Measurements from ENCODE around the gene MAFF. TPM values are rescaled to one million over a fixed set of nuclear protein-coding genes. Genes with fewer than 3 reads are reported as not detected.

Gene MAFF
- total and polyA plus RNA-seq, 3 donors from 2014 or later: 3.2 to 5.8 (median 3.7) TPM

GRCh38 chr22:38215156-38216038 lies 13.6 kb downstream of the MAFF start:
- Histone ChIP-seq H3K4me3 (no peak overlapping the region), H3K4me1 (peaks cover 27% of the 10 kb centered on the region), H3K36me3 (ENCODE audit: low read depth, missing control alignments) (no peaks in the 10 kb centered on the region), H3K9me3 (no peaks in the 10 kb centered on the region), H3K27ac (no peak overlapping the region), H3K27me3 (no peaks in the 10 kb centered on the region)
- TF ChIP-seq POLR2A (IDR thresholded peaks at IDR 0.05) (no peak), CTCF (IDR thresholded peaks at IDR 0.05) (no peak)
- DNase-seq: no peak
- intact Hi-C loops (cut with DNase I; ENCODE audit: low total_unique reads): no loop called here
- 85 to 87% methylated on average over 11 of the region's 11 CpGs for WGBS, 2 donors

GRCh38 chr22:38218661-38219622 lies 17.1 kb downstream of the MAFF start:
- no peak for TF ChIP-seq CTCF (IDR thresholded peaks at IDR 0.05)
- TF ChIP-seq POLR2A (IDR thresholded peaks at IDR 0.05): no peak
- Histone ChIP-seq H3K27me3 (no peaks in the 10 kb centered on the region), H3K9me3 (no peaks in the 10 kb centered on the region), H3K27ac (peak overlapping the region; percentile 67 to 84), H3K36me3 (ENCODE audit: low read depth, missing control alignments) (no peaks in the 10 kb centered on the region), H3K4me3 (no peak overlapping the region), H3K4me1 (peaks cover 24% of the 10 kb centered on the region)
- intact Hi-C loops (cut with DNase I; ENCODE audit: low total_unique reads): no loop called here
- DNase-seq: peak; percentile 82
- WGBS, 2 donors: 51 to 87% methylated on average over 8 to 25 of the region's 25 CpGs

GRCh38 chr22:38219632-38220031 lies 17.8 kb downstream of the MAFF start:
- no peaks in the 10 kb centered on the region for H3K27me3 ChIP-seq
- no peak for DNase-seq
- H3K27ac ChIP-seq: peak overlapping the region; percentile 39 to 84
- whole genome bisulfite sequencing, 2 donors: 79% methylated on average over 8 to 10 of the region's 10 CpGs
- H3K4me1 ChIP-seq: peaks cover 19% of the 10 kb centered on the region
- intact Hi-C loops (cut with DNase I; ENCODE audit: low total_unique reads): no loop called here
- no peak overlapping the region for H3K4me3 ChIP-seq
- no peaks in the 10 kb centered on the region for H3K36me3 ChIP-seq (ENCODE audit: low read depth, missing control alignments)
- TF ChIP-seq POLR2A (IDR thresholded peaks at IDR 0.05) (no peak), CTCF (IDR thresholded peaks at IDR 0.05) (no peak)
- no peaks in the 10 kb centered on the region for H3K9me3 ChIP-seq

GRCh38 chr22:38220163-38220562 lies 18.4 kb downstream of the MAFF start:
- no peak for DNase-seq
- 83 to 85% methylated on average over 5 to 8 of the region's 8 CpGs for WGBS, 2 donors
- Histone ChIP-seq H3K4me3 (no peak overlapping the region), H3K36me3 (ENCODE audit: low read depth, missing control alignments) (no peaks in the 10 kb centered on the region), H3K9me3 (no peaks in the 10 kb centered on the region), H3K4me1 (peaks cover 19% of the 10 kb centered on the region), H3K27ac (peak overlapping the region in 1 of 2 donors; percentile 84), H3K27me3 (no peaks in the 10 kb centered on the region)
- intact Hi-C loops (cut with DNase I; ENCODE audit: low total_unique reads): no loop called here
- TF ChIP-seq POLR2A (IDR thresholded peaks at IDR 0.05): no peak
- no peak for TF ChIP-seq CTCF (IDR thresholded peaks at IDR 0.05)
